ENCODE results near the gene BMP8B.

Gene BMP8B

DNA sequence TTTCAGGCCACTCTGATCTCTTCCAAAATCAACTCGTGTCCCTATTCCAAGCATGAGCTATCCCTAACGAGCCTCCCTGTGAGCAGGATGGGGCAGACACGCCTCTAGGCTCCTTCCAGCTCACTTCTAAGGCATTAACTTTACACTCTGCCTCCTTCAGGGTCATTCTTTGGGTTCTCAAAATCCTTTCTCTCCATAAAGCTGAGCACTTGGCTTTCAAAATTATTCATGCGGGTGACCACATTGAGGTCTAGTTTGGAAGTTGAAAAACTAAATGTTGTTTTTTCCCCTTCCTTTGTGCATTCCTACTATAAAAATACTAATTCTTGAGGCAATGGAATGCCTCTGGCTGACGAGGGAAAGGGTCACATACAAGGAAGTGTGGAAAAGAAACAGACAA lies 33.5 kb upstream of the BMP8B start:
- Histone ChIP-seq H3K4me2 (ENCODE audit: low read depth, low read length, poor library complexity, severe bottlenecking) (no peak overlapping the region), H3K9me3 (ENCODE audit: insufficient read depth, low read length) (no peaks in the 10 kb centered on the region), H3K36me3 (ENCODE audit: low read length) (no peaks in the 10 kb centered on the region), H3K27ac (ENCODE audit: low read depth, low read length) (no peak overlapping the region), H2AFZ (ENCODE audit: low read depth, low read length, severe bottlenecking) (no peak overlapping the region), H3K9me2 (replicated peaks; ENCODE audit: insufficient read depth, low read length) (no peaks in the 10 kb centered on the region), H3K79me2 (ENCODE audit: insufficient read depth, low read length) (no peaks in the 10 kb centered on the region), H4K20me1 (ENCODE audit: low read depth, low read length) (no peaks in the 10 kb centered on the region), H3K4me3 (ENCODE audit: insufficient read depth, low read length, poor library complexity, severe bottlenecking) (no peak overlapping the region), H3K27me3 (ENCODE audit: low read length) (no peaks in the 10 kb centered on the region), H3F3A (ENCODE audit: insufficient read depth) (no peaks in the 10 kb centered on the region), H3K9ac (ENCODE audit: low read length) (no peak overlapping the region)
- no peak for TF ChIP-seq CTCF (IDR thresholded peaks at IDR 0.05; ENCODE audit: insufficient read depth, low read length, poor library complexity, severe bottlenecking)
- no peak for TF ChIP-seq EZH2phosphoT487 (conservative IDR thresholded peaks at IDR 0.05; ENCODE audit: low read length)

DNA sequence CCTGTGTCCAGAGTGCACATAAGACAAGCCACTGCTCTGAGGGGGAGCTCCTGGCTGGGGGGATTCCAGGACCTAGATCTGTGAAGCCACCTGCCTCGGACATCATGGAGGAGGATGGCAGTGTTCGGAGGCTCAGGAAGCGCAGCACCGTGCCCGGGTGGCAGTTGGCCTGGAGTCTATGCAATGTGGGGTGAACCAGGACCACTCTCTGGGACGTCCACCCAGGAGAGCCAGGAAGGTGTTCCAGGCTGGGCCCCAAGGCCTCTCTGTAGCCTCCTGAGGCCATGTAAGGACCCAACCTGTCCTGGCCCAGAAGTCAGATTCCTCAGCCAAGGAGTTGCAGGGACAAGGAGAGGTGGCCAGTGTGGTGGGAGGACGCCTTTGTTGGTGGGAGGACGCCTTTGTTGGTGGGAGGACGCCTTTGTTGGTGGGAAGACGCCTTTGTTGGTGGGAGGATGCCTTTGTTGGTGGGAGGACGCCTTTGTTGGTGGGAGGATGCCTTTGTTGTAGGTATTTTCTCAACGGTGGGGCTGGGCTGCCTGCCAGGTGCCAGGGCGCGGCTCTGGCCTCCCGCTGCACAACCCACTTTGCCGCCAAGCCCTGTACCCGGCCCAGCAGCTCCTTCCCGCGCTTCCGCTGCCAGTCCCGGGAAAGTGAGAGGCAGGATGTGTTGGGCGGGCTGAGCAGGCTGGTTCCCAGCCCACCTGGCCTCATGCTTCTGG lies 30.6 kb upstream of the BMP8B start:
- no peak overlapping the region for H3K27ac ChIP-seq (ENCODE audit: low read depth, low read length)
- no peak for TF ChIP-seq CTCF (IDR thresholded peaks at IDR 0.05; ENCODE audit: insufficient read depth, low read length, poor library complexity, severe bottlenecking)
- TF ChIP-seq EZH2phosphoT487 (conservative IDR thresholded peaks at IDR 0.05; ENCODE audit: low read length): no peak
- no peaks in the 10 kb centered on the region for H3K9me2 ChIP-seq (replicated peaks; ENCODE audit: insufficient read depth, low read length)
- no peak overlapping the region for H3K4me3 ChIP-seq (ENCODE audit: insufficient read depth, low read length, poor library complexity, severe bottlenecking)
- H4K20me1 ChIP-seq (ENCODE audit: low read depth, low read length): no peaks in the 10 kb centered on the region
- H3K9ac ChIP-seq (ENCODE audit: low read length): no peak overlapping the region
- H3K4me2 ChIP-seq (ENCODE audit: low read depth, low read length, poor library complexity, severe bottlenecking): no peak overlapping the region
- H3K27me3 ChIP-seq (ENCODE audit: low read length): no peaks in the 10 kb centered on the region
- no peaks in the 10 kb centered on the region for H3K9me3 ChIP-seq (ENCODE audit: insufficient read depth, low read length)
- H2AFZ ChIP-seq (ENCODE audit: low read depth, low read length, severe bottlenecking): no peak overlapping the region
- H3K79me2 ChIP-seq (ENCODE audit: insufficient read depth, low read length): no peaks in the 10 kb centered on the region
- no peaks in the 10 kb centered on the region for H3K36me3 ChIP-seq (ENCODE audit: low read length)
- no peaks in the 10 kb centered on the region for H3F3A ChIP-seq (ENCODE audit: insufficient read depth)

- Histone ChIP-seq H3K4me3 (ENCODE audit: insufficient read depth, low read length, poor library complexity, severe bottlenecking) (no peak overlapping the region), H3K79me2 (ENCODE audit: insufficient read depth, low read length) (no peaks in the 10 kb centered on the region), H3K27me3 (ENCODE audit: low read length) (no peaks in the 10 kb centered on the region), H3K4me2 (ENCODE audit: low read depth, low read length, poor library complexity, severe bottlenecking) (no peak overlapping the region), H3K27ac (ENCODE audit: low read depth, low read length) (no peak overlapping the region), H3K36me3 (ENCODE audit: low read length) (no peaks in the 10 kb centered on the region), H4K20me1 (ENCODE audit: low read depth, low read length) (no peaks in the 10 kb centered on the region), H3K9ac (ENCODE audit: low read length) (no peak overlapping the region), H3K9me3 (ENCODE audit: insufficient read depth, low read length) (no peaks in the 10 kb centered on the region), H2AFZ (ENCODE audit: low read depth, low read length, severe bottlenecking) (no peak overlapping the region), H3K9me2 (replicated peaks; ENCODE audit: insufficient read depth, low read length) (no peaks in the 10 kb centered on the region), H3F3A (ENCODE audit: insufficient read depth) (no peaks in the 10 kb centered on the region)
- TF ChIP-seq EZH2phosphoT487 (conservative IDR thresholded peaks at IDR 0.05; ENCODE audit: low read length): no peak
- TF ChIP-seq CTCF (IDR thresholded peaks at IDR 0.05; ENCODE audit: insufficient read depth, low read length, poor library complexity, severe bottlenecking): no peak
Observed at GRCh38 chr1:39818482-39818881, 29.8 kb upstream of the BMP8B start.

Measured in SU-DHL-6 (cell line).